ENCODE data around the gene GYPA.
"Not testable (repeated sequence)": the region's sequence is repeated elsewhere in the genome, so short reads cannot be mapped to it uniquely, and the experiment has no call there.

The GYPA gene

DNA sequence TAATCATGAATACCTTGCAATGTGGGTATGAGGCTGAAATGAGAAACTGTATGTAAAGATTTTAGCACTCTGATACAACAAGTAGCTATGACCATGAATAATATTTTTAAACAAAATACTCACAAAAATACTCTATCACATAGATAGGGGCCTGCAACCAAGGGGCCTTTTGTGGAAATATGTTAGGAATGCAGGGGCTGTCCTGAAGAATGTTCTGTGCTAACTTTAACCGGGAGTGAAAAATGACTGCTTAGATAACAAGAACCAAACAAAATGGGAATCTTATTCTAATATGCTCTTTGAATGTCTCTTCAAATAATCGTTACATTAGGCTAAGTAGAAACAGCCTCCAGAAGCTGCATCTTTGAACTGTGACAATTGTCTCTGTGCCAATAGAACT, 37.9 kb upstream of the GYPA start:
- TF ChIP-seq, protein P1, sequence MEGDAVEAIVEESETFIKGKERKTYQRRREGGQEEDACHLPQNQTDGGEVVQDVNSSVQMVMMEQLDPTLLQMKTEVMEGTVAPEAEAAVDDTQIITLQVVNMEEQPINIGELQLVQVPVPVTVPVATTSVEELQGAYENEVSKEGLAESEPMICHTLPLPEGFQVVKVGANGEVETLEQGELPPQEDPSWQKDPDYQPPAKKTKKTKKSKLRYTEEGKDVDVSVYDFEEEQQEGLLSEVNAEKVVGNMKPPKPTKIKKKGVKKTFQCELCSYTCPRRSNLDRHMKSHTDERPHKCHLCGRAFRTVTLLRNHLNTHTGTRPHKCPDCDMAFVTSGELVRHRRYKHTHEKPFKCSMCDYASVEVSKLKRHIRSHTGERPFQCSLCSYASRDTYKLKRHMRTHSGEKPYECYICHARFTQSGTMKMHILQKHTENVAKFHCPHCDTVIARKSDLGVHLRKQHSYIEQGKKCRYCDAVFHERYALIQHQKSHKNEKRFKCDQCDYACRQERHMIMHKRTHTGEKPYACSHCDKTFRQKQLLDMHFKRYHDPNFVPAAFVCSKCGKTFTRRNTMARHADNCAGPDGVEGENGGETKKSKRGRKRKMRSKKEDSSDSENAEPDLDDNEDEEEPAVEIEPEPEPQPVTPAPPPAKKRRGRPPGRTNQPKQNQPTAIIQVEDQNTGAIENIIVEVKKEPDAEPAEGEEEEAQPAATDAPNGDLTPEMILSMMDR (IDR thresholded peaks at IDR 0.05; ENCODE audit: low read depth, low read length, missing control alignments), result no peak
- no peak for DNase-seq (ENCODE audit: low read depth)
- no peak overlapping the region for H3K4me3 ChIP-seq (ENCODE audit: low read depth, low read length)

DNA sequence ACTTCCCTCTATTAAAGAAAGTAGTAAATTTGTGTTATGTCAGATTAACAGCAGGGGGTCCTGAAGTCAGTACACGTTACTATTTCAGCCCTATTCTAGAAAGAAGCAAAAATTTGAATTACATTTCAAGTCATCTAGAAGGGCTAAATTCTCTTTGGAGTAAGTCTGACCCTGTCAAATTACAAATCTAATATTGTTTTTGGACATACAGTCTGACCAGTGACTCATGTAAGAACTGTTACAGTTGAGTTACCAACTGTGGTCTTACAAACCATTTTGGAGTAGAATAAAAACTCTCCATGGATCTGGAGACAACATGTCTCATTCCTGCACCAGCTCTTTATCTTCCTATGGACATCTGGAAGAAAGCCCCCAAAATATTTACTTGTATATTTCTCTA, 36.0 kb upstream of the GYPA start:
- TF ChIP-seq, protein P1 (IDR thresholded peaks at IDR 0.05; ENCODE audit: low read depth, low read length, missing control alignments), result no peak
- DNase-seq (ENCODE audit: low read depth), result no peak
- H3K4me3 ChIP-seq (ENCODE audit: low read depth, low read length), result no peak overlapping the region

DNA sequence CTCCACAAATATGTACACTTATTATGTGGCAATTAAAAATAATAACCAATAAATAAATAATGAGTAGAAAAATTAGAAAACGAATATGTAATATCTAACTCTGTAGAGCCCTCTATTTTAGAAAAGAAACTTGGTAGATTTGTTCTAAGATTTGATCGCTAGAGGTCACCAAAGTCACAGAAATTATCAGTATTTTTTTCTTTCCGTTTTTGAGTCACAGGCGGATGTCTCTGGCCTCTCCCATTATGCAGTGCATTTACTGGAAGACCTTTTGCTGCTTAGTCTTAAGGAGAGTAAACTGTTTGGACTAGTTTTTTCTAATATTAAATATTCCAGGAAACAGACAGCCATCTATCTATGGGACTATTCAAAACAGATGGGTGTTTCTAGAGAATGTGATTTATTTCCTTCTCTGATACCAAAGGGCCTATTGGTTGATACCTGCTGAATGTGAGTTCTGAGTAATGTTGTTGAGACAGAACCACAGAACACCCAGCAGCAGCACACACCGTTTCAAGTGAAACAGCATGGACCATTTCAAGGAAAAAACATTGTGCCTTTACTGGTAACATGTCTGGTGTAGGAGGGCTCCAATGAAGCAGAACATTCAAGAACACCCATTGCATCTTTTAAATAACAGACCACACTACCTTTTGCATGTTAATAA, 34.0 kb upstream of the GYPA start:
- DNase-seq (ENCODE audit: low read depth), result peak; percentile 4
- no peak overlapping the region for H3K4me3 ChIP-seq (ENCODE audit: low read depth, low read length)
- TF ChIP-seq, protein P1 (IDR thresholded peaks at IDR 0.05; ENCODE audit: low read depth, low read length, missing control alignments), result peak; percentile 19

DNA sequence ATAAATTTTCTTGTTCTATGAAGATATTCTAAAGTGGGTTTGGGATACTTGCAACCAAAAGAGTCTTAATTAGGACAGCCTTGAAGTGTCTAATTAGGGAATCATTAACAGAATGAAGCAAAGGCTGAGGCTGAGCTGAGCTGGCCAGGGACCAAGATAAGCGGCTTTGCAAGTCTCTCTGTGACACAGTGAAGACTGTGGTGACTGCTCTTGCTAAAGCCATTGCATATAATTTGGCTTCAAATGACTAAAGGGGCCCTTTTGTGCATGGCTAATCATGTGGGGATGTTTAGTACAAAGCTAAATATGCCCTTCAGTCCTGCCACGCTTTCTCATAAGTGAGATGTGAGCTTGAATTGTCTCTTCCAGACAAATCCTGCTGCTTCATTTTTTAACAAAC, 31.2 kb upstream of the GYPA start:
- H3K4me3 ChIP-seq (ENCODE audit: low read depth, low read length), result no peak overlapping the region
- TF ChIP-seq, protein P1 (IDR thresholded peaks at IDR 0.05; ENCODE audit: low read depth, low read length, missing control alignments), result no peak
- no peak for DNase-seq (ENCODE audit: low read depth)

DNA sequence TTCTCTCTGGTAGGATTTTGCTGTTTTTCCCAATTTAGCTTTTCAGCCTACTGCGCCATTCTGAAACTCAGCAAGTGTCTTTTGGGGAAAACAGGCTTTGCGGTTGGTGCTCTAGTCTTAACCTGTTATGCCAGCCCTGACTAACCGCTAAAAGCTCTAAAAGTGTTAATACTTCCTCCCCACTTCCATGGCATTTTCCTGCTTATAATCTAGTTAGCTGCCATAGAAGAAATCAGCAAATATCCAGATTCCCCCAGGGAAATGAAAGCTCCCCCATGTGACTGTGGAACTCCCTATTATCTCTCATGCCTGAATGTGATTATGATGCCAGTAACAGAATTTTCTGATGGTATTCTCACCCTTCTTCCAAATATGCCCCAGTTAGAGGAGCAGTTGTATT, 28.7 kb upstream of the GYPA start:
- no peak overlapping the region for H3K4me3 ChIP-seq (ENCODE audit: low read depth, low read length)
- no peak for DNase-seq (ENCODE audit: low read depth)
- TF ChIP-seq, protein P1 (IDR thresholded peaks at IDR 0.05; ENCODE audit: low read depth, low read length, missing control alignments), result no peak

DNA sequence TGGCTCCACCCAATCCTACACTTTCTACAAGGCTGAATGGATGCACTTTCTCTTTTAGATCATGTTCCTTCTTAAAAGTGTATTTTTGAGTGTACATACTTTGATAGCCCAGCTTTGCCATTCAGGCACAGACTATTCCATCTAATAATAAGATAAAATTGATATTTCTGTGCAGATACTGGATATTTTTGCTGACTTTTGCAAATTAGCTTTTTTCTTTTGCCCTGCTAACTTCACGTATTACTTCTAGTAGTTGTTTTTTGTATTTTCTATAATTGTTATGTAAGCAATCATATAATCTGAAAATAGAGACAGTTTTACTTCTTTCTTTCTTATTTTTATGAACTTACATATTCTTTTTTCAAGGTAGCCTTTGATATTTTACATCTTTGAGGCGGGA, 13.5 kb upstream of the GYPA start:
- H3K4me3 ChIP-seq (ENCODE audit: low read depth, low read length), result no peak overlapping the region
- TF ChIP-seq, protein P1 (IDR thresholded peaks at IDR 0.05; ENCODE audit: low read depth, low read length, missing control alignments), result no peak
- no peak for DNase-seq (ENCODE audit: low read depth)

DNA sequence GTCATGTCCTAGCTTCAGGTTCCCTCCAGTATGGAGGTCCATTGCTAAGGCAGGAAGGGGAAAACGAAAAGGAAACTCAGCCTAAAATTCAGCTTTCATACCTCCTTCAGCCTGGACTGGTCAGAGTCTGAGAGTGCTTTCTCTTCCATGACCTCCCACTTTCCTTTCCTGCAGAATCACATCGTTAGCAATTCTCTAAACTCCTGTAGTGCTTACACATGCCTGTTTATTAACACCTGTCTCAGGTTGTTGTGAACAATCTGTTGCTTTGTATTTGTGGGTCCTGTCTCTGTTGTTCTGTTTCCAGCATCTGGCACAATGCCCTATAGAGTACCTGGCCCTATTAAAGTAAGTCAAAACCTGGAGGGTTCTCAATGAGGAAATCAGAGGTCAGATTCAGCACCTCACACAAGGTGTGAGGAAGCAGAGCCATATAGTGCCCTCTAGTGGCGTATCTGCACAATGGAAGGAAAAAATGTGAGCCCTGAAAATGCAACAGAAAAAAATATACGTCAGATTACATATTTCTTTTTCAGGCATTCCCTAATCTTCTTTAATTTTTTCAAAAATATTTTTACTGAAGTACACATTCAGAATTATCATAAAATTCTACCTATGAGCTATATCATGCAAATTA, 2.3 kb upstream of the GYPA start:
- TF ChIP-seq, protein P1 (IDR thresholded peaks at IDR 0.05; ENCODE audit: low read depth, low read length, missing control alignments), result peak; percentile 61
- not testable (repeated sequence) for H3K4me3 ChIP-seq (ENCODE audit: low read depth, low read length); DNase-seq (ENCODE audit: low read depth)
